Measurements from ENCODE around the gene DNAAF8. TPM values are rescaled to one million over a fixed set of nuclear protein-coding genes. Genes with fewer than 3 reads are reported as not detected.

The DNAAF8 gene
- total and polyA plus RNA-seq, 7 donors = 0.14 to 1.2 (median 0.60) TPM

DNA sequence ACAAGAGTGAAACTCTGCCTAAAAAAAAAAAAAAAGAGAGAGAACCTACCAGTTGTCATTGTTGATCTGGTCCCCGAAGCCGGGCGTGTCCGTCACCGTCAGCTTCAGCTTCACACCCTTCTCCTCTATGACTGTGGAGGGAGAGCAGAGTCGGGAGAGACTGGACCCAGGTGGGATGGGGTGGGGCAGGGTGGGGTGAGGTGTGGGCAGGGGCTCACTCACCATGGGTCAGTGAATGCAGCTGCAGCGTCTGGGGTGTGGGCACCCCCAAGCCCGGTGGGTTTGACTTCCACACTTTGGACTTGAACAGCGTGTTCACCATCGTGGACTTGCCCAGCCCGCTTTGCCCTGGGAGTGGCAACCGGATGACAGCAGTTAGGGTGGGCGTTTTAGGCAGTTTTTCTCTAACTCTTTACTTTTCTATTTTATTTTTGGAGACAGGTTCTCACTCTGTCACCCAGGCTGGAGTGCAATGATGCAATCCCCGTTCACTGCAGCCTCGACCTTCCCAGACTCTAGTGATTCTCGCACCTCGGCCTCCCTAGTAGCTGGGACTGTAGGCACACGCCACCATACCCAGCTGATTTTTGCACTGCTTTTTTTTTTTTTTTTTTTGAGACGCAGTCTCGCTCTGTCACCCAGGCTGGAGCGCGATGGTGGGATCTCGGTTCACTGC, 51.6 kb downstream of the DNAAF8 start:
- intact Hi-C loops (cut with DNase I) = no loop called here
- Histone ChIP-seq H3K9me3 (no peaks in the 10 kb centered on the region), H3K27me3 (no peaks in the 10 kb centered on the region), H3K4me1 (no peaks in the 10 kb centered on the region), H3K4me3 (no peak overlapping the region), H3K36me3 (no peaks in the 10 kb centered on the region), H3K27ac (no peak overlapping the region)
- DNase-seq = no peak
- WGBS, 2 donors = 55 to 85% methylated on average over 23 of the region's 23 CpGs
- TF ChIP-seq, protein P1, sequence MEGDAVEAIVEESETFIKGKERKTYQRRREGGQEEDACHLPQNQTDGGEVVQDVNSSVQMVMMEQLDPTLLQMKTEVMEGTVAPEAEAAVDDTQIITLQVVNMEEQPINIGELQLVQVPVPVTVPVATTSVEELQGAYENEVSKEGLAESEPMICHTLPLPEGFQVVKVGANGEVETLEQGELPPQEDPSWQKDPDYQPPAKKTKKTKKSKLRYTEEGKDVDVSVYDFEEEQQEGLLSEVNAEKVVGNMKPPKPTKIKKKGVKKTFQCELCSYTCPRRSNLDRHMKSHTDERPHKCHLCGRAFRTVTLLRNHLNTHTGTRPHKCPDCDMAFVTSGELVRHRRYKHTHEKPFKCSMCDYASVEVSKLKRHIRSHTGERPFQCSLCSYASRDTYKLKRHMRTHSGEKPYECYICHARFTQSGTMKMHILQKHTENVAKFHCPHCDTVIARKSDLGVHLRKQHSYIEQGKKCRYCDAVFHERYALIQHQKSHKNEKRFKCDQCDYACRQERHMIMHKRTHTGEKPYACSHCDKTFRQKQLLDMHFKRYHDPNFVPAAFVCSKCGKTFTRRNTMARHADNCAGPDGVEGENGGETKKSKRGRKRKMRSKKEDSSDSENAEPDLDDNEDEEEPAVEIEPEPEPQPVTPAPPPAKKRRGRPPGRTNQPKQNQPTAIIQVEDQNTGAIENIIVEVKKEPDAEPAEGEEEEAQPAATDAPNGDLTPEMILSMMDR (IDR thresholded peaks at IDR 0.05) = no peak
- TF ChIP-seq POLR2AphosphoS5 (IDR thresholded peaks at IDR 0.05) (no peak), EP300 (IDR thresholded peaks at IDR 0.05) (no peak), POLR2A (IDR thresholded peaks at IDR 0.05) (no peak)

- no peaks in the 10 kb centered on the region for H3K4me1 ChIP-seq
- H3K4me3 ChIP-seq = no peak overlapping the region
- no peaks in the 10 kb centered on the region for H3K27me3 ChIP-seq
- DNase-seq = no peak
- TF ChIP-seq POLR2AphosphoS5 (IDR thresholded peaks at IDR 0.05) = no peak
- TF ChIP-seq POLR2A (IDR thresholded peaks at IDR 0.05) = no peak
- TF ChIP-seq EP300 (IDR thresholded peaks at IDR 0.05) = no peak
- TF ChIP-seq, protein P1 (IDR thresholded peaks at IDR 0.05) = no peak
- intact Hi-C loops (cut with DNase I) = no loop called here
- WGBS, 2 donors = 94 to 97% methylated on average over 8 of the region's 8 CpGs
- H3K36me3 ChIP-seq = no peaks in the 10 kb centered on the region
- H3K27ac ChIP-seq = no peak overlapping the region
- H3K9me3 ChIP-seq = no peaks in the 10 kb centered on the region
These were observed 52.7 kb downstream of the DNAAF8 start for GRCh38 chr16:4787068-4787467.

- intact Hi-C loops (cut with DNase I) = no loop called here
- no peak within 1 kb of the TSS for H3K27ac ChIP-seq
- no peaks in the 10 kb centered on the region for H3K27me3 ChIP-seq
- TF ChIP-seq, protein P1 (IDR thresholded peaks at IDR 0.05) = no peak
- TF ChIP-seq POLR2AphosphoS5 (IDR thresholded peaks at IDR 0.05) = no peak
- TF ChIP-seq EP300 (IDR thresholded peaks at IDR 0.05) = no peak
- TF ChIP-seq POLR2A (IDR thresholded peaks at IDR 0.05) = no peak
- no peak within 1 kb of the TSS for H3K4me3 ChIP-seq
- WGBS, 2 donors = 77 to 80% methylated on average over 14 of the region's 14 CpGs
- no peaks in the 10 kb centered on the region for H3K9me3 ChIP-seq
- no peaks in the 10 kb centered on the region for H3K4me1 ChIP-seq
- no peak for DNase-seq
- H3K36me3 ChIP-seq = no peaks in the 10 kb centered on the region
These were observed 53.5 kb downstream of the DNAAF8 start, which contains the start of gene SEPTIN12 for GRCh38 chr16:4787627-4788482. TSS of gene SEPTIN12 (minus strand) at chr16:4788345. CDS start at chr16:4787645, 700 bp downstream.

GRCh38 chr16:4788489-4788889, 54.2 kb downstream of the DNAAF8 start:
- Histone ChIP-seq H3K9me3 (no peaks in the 10 kb centered on the region), H3K36me3 (no peaks in the 10 kb centered on the region), H3K27ac (no peak overlapping the region), H3K27me3 (no peaks in the 10 kb centered on the region), H3K4me1 (no peaks in the 10 kb centered on the region), H3K4me3 (no peak overlapping the region)
- intact Hi-C loops (cut with DNase I) = no loop called here
- TF ChIP-seq POLR2AphosphoS5 (IDR thresholded peaks at IDR 0.05) (no peak), POLR2A (IDR thresholded peaks at IDR 0.05) (no peak), EP300 (IDR thresholded peaks at IDR 0.05) (no peak)
- TF ChIP-seq, protein P1 (IDR thresholded peaks at IDR 0.05) = no peak
- WGBS, 2 donors = 13 to 51% methylated on average over 9 of the region's 9 CpGs
- DNase-seq = no peak
